SH-SY5Y (cell line): ENCODE data around the gene WDR54.

Experiments
- GATA2 ChIP-seq: IDR thresholded peaks from 2 replicates; pipeline ENCODE4 v1.6.1; 2011; ENCODE audit warnings: mild to moderate bottlenecking, low read depth, low read length
- GATA3 ChIP-seq: IDR thresholded peaks from 2 replicates; pipeline ENCODE4 v1.6.1; 2011; ENCODE audit warnings: low read depth, mild to moderate bottlenecking, low read length, moderate library complexity

Gene WDR54

DNA sequence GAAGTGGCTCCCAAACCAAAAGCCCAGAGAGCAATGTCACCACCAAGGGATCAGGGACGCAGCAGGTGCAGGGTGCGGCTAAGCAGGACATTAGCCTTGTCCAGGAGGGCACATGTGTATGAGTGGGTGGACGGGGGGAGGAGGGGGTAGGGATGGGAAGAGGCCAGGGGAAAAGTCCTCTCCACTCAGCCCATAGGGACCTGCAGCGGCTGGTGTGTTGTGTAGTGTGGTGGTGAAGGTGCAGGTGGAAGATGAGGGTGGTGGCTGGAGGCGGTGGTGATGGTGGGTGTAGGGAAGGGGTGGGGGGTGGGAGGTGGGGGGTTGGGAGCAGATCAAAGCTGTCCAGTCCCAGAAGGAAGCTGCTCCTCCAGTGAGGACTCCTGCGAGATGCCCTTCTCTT is 3.8 kb upstream of the WDR54 start:
- TF ChIP-seq GATA2 (no peak), GATA3 (no peak)

DNA sequence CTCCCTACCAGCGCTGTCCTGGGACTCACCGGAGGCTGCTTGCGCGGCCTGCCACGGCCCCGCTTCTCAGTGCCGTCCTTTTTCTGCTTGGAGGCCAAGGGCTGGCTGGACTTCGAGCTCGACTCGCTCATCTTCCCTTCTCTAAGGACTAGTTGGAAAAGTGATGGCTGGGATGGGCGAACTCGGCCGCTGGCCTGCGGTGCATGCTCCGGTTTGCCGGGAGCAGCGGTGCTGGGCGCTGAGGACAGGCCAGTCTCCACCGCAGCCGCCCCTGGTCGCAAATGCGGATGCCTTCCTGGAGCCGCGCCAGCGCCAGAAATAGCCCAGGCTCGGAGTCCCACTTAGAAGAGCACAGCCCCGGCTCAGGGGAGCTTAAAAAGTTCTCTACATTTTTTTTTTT is 3.2 kb upstream of the WDR54 start:
- no peak for TF ChIP-seq GATA2
- no peak for TF ChIP-seq GATA3

DNA sequence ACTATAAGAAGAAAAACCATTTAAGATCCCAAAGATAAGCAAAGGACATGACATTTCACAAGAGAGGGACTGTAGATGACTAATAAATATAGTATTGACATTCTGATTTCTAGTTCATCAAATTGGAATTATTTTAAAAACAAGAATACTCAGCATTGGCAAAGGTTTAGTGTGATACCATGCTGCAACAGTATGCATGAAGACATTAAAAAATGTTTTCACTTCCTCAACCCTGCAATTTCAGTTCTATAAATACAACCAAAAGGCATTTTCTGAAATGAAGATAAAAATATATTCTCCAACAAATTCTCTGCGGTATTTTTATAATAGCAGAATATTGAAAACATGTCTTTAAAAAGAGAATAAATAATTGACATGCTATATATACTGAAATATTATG is 2.2 kb upstream of the WDR54 start:
- TF ChIP-seq GATA2 (no peak), GATA3 (no peak)

DNA sequence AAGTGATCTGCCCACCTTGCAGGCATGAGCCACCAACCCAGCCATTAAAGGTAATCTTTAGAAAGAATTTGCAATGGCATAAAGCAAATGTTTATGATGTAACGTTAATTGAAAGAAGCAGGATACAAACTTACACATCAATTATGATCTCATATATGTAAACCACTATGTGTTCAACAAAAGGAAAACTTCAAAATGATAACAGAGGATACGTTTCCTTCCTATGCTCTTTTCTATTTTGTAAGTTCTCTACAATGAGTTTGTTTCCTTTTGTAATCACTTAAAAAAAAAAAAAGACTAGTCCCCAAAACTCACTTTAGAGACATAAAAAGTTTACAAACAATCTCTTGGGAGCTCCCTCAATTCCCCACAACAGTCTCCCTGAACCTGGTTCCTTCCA is 1.5 kb upstream of the WDR54 start:
- TF ChIP-seq GATA2 = no peak
- TF ChIP-seq GATA3 = no peak

DNA sequence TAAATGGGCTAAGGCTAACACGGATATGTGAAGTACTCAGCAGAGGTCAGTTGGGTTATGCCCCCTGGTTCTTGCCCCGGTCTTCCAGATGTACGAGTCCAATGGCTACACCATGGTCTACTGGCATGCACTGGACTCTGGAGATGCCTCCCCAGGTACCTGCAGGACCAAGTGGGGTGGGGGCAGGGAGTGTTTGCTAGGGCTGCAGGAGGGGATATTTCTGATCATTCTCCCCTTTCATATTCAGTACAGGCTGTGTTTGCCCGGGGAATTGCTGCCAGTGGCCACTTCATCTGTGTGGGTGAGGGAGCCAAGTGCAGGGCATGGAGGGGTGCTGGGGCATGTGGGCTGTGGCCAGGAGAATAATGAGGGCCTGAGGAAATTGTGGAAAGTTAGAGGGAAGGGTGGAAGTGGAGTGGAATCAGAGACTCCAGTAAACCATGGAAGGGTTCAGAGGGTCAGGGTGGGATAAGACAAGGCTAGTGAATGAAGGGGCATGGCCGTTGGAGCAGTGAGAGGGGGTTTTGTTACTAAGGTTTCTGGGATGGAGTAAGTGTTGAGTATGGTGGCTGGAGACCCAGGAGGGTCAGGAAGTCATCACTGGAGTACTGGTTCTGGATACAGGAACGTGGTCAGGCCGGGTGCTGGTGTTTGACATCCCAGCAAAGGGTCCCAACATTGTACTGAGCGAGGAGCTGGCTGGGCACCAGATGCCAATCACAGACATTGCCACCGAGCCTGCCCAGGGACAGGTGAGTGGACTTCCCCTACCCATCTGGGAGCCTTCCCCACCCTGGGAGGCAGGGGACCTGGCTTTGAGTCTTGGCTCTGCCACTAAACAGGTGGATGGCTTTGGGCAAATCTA is 1.9 kb downstream of the WDR54 start:
- TF ChIP-seq GATA2 (no peak), GATA3 (no peak)

DNA sequence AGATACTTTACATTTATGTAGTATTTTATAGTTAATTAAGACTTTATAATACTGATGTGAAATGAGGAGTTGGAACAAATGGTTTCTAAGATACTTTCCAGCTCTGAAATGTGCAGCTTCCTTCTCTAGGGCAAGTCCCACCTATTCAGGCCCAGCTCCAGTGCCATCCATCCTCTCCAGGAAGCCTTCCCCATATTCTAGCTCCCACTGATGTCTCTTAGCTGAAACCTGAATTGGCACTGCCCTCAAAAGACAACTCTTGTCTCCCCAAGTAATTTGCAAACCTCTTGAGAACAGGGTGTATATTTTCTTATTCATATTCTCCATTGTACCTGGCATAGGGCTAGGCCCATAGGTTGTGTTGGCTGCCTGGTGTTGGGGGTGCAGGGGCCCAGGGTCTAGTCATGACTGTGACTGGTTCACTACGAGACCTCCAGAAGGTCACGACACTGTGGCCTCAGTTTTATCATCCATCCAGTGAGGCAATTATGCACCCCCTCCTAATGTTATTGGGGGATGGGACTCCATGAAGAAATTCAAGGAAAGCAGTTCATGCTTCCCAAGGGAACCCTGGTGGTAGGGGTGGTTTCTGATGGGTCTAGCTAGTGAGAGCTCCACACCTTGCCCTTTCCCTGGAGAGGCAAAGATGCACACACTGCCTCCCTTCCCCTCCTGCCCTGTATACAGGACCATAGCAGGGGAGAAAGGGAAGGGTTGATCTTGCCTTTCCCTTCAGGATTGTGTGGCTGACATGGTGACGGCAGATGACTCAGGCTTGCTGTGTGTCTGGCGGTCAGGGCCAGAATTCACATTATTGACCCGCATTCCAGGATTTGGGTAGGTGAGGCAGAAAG is 2.8 kb downstream of the WDR54 start:
- TF ChIP-seq GATA2 = no peak
- TF ChIP-seq GATA3 = no peak

DNA sequence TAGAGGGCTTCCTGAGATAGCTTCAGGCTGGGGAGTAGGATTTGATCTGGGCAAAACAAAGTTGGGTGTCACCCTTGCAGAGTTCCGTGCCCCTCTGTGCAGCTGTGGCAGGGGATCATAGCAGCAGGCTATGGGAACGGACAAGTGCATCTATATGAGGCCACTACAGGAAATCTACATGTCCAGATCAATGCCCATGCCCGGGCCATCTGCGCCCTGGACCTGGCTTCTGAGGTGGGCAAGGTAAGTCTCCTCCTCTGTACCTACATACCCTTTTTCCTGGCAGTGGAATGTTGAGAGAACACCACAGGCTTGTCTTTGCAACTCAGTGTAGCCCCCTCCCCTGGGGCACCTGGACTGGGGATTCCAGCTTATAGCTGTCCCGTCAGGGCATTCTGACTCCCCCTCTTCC is 3.5 kb downstream of the WDR54 start:
- TF ChIP-seq GATA3 = no peak
- no peak for TF ChIP-seq GATA2

DNA sequence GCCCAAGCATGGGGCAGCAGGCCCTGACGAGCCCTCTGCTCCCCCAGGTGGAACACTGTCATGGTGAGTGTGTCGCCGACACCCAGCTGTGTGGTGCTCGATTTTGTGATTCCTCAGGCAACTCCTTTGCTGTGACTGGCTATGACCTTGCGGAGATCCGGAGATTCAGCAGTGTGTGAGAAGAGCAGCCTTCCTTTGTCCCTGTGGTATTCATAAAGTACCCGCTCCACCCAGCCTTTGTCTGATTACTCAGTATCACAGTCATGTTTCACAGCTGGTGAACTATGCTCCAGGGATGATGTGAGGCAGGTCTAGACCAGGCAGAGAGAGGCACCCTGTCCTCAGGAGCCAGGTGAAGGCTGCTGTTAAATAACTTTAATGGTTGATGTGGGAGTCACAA is 4.0 kb downstream of the WDR54 start:
- no peak for TF ChIP-seq GATA2
- no peak for TF ChIP-seq GATA3

DNA sequence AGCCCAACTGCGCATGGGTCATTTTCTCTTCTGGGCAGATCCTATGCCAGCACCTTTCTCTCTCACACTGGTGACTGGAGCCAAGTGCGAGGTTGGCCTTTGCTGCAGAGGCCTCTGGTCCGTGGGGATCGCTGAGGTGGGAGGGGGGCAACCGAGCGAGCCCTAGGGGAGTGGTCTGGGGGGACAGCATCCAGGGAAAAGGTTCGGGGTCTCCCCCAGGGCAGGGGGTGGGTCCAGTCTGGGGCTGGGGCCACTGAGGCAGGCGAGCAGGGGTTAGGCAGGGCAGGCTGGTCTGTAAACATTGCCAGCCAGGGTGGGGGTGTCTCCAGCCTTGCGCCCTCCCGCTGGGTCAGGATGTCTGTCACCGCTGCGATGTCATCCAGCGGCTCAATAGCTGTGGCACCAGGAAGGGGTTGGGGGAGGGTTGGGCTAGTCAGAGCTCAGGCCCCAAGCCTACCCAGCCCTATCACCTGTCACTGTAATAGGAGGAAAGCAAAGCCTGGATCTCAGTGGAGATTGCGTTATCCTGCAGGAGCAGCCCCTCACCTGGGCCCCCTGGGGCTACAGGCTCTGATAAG is 4.7 kb downstream of the WDR54 start:
- TF ChIP-seq GATA3 = no peak
- no peak for TF ChIP-seq GATA2

DNA sequence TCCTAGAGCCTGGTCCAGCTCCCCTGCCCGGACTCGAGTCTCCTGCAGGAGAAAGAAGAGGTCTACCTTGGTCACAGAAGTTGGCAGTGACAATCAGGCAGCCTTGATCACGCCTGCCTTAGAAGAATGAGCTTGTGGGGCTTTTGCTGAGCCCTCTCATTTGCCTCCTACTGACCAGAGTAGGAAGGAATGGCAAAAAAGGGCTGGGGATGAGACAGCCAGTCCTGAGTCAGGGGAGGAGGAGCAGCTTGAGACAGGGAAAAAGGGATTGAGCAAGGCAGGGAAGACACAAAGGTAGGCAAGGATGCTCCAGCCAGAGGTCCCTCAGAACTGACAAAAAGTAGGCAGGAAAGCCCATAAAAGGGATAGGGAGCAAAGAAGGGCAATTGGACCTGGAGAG is 6.0 kb downstream of the WDR54 start:
- no peak for TF ChIP-seq GATA3
- no peak for TF ChIP-seq GATA2

DNA sequence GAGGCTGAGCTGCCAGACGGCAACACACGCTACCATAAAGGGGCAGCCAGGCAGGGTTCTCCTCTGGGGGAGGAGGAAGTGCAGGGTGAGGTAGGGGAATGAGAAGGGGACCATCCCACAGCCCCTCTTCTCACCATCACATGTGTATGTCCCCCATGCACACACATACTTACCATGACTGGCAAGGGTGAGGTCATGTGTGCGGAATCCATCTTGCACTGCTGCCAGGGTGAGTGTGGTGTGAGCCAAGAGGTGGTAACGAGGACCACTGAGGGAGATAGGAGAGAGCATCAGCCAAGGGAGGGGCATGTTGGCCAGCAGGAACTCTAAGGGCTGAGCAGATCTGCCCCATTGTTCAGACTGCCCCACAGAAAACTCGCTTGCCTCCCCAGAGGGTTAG is 7.1 kb downstream of the WDR54 start:
- TF ChIP-seq GATA2 (no peak), GATA3 (no peak)

DNA sequence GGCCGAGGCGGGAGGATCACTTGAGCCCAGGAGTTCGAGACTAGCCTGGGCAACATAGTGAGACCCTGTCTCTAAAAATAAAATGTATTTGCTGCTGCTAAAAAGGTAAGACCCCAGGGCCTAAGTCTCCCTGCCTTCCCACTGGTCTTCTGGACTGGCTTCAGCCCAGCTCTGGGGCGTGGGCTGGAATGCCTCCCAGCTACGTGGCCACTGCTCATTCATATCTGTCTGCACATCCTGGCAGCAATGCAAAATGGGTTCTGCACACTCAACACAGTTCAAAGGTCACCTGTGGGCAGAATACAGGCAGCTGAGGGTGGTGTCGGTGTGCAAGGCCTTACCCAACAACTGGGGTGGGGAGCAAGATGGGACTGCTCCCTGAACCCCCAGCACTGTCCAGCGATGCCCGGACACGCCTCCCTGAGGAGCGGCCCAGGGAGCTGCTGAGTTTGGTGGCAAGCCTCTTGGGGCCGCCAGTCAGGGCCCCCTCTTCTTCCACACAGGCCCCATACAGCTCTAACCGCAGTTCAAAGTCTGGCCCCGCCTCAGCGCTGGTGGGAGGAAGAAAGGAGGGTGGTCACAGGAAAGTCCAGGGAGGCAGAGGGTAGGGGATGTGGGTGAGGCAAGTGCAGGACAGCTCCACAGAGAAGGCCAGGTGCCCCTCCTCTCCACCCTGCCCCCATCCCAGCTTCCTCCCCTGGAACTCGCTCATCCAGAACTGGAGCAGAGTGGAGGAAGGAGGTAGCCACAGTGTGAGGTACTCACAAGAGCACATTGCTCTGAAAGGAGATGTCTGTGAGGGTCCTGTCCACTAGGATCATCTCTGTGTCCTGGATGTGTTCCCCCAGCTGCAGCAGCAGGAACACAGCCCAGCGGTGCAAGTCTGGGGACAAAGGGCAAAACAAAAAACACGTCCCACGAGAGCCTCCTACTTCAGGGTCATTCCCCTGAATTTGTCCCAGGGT is 8.2 kb downstream of the WDR54 start:
- TF ChIP-seq GATA2 = no peak
- no peak for TF ChIP-seq GATA3

DNA sequence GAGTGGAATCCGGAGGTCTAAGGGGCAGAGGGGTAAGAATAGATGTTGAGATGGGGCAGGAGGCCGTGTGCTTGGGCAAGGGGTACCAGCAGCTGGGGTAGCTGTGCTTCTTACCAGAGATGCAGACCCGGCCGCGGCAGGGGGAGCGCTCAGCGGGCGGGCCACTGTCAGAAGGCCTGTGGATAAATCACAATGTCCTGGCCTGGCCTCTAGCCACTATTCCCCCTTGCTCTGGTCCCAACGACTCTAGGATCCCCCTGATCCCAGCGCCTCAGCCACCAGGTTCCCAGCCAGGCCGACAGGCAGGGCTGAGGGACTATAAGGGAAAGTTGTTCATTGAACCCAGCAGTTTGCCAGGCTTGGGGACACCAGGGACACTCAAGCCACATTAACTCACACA is 9.0 kb downstream of the WDR54 start:
- TF ChIP-seq GATA3 (no peak), GATA2 (no peak)
